ENCODE results near the gene WDR70. TPM values are rescaled to one million over a fixed set of nuclear protein-coding genes. Genes with fewer than 3 reads are reported as not detected.

Gene WDR70
- total RNA-seq, 1 experiment from 2014 or later: 35.0 TPM

DNA sequence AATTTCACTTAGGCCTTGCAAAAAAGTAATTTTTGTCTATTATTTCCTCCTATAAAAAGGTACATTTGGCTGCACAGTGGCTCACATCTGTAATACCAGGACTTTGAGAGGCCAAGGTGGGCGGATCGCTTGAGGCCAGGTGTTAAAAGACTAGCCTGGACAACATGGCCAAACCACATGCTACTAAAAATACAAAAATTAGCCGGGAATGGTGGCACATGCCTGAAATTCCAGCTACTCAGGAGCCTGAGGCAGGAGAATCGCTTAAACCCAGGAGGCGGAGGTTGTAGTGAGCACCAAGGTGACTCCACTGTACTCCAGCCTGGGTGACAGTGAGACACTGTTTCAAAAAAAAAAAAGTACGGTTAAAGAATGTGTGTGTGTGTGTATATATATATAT is 24.0 kb upstream of the WDR70 start (continued):
- TF ChIP-seq, protein P1, sequence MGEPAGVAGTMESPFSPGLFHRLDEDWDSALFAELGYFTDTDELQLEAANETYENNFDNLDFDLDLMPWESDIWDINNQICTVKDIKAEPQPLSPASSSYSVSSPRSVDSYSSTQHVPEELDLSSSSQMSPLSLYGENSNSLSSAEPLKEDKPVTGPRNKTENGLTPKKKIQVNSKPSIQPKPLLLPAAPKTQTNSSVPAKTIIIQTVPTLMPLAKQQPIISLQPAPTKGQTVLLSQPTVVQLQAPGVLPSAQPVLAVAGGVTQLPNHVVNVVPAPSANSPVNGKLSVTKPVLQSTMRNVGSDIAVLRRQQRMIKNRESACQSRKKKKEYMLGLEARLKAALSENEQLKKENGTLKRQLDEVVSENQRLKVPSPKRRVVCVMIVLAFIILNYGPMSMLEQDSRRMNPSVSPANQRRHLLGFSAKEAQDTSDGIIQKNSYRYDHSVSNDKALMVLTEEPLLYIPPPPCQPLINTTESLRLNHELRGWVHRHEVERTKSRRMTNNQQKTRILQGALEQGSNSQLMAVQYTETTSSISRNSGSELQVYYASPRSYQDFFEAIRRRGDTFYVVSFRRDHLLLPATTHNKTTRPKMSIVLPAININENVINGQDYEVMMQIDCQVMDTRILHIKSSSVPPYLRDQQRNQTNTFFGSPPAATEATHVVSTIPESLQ (CRISPR knock-in tag; IDR thresholded peaks at IDR 0.05): no peak
- TF ChIP-seq, protein P2, sequence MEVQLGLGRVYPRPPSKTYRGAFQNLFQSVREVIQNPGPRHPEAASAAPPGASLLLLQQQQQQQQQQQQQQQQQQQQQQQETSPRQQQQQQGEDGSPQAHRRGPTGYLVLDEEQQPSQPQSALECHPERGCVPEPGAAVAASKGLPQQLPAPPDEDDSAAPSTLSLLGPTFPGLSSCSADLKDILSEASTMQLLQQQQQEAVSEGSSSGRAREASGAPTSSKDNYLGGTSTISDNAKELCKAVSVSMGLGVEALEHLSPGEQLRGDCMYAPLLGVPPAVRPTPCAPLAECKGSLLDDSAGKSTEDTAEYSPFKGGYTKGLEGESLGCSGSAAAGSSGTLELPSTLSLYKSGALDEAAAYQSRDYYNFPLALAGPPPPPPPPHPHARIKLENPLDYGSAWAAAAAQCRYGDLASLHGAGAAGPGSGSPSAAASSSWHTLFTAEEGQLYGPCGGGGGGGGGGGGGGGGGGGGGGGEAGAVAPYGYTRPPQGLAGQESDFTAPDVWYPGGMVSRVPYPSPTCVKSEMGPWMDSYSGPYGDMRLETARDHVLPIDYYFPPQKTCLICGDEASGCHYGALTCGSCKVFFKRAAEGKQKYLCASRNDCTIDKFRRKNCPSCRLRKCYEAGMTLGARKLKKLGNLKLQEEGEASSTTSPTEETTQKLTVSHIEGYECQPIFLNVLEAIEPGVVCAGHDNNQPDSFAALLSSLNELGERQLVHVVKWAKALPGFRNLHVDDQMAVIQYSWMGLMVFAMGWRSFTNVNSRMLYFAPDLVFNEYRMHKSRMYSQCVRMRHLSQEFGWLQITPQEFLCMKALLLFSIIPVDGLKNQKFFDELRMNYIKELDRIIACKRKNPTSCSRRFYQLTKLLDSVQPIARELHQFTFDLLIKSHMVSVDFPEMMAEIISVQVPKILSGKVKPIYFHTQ (CRISPR knock-in tag; IDR thresholded peaks at IDR 0.05): no peak
- no peak for TF ChIP-seq TEAD1 (CRISPR knock-in tag; IDR thresholded peaks at IDR 0.05)
- TF ChIP-seq, protein P3, sequence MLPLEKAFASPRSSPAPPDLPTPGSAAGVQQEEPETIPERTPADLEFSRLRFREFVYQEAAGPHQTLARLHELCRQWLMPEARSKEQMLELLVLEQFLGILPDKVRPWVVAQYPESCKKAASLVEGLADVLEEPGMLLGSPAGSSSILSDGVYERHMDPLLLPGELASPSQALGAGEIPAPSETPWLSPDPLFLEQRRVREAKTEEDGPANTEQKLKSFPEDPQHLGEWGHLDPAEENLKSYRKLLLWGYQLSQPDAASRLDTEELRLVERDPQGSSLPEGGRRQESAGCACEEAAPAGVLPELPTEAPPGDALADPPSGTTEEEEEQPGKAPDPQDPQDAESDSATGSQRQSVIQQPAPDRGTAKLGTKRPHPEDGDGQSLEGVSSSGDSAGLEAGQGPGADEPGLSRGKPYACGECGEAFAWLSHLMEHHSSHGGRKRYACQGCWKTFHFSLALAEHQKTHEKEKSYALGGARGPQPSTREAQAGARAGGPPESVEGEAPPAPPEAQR (CRISPR knock-in tag; IDR thresholded peaks at IDR 0.05): no peak
- no peak for TF ChIP-seq EMX1 (CRISPR knock-in tag; IDR thresholded peaks at IDR 0.05)
- TF ChIP-seq, protein P4, sequence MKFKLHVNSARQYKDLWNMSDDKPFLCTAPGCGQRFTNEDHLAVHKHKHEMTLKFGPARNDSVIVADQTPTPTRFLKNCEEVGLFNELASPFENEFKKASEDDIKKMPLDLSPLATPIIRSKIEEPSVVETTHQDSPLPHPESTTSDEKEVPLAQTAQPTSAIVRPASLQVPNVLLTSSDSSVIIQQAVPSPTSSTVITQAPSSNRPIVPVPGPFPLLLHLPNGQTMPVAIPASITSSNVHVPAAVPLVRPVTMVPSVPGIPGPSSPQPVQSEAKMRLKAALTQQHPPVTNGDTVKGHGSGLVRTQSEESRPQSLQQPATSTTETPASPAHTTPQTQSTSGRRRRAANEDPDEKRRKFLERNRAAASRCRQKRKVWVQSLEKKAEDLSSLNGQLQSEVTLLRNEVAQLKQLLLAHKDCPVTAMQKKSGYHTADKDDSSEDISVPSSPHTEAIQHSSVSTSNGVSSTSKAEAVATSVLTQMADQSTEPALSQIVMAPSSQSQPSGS (CRISPR knock-in tag; IDR thresholded peaks at IDR 0.05; ENCODE audit: borderline replicate concordance, low read depth): no peak
- TF ChIP-seq, protein P5, sequence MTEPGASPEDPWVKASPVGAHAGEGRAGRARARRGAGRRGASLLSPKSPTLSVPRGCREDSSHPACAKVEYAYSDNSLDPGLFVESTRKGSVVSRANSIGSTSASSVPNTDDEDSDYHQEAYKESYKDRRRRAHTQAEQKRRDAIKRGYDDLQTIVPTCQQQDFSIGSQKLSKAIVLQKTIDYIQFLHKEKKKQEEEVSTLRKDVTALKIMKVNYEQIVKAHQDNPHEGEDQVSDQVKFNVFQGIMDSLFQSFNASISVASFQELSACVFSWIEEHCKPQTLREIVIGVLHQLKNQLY (CRISPR knock-in tag; IDR thresholded peaks at IDR 0.05): no peak
- no peak for TF ChIP-seq TEAD4 (CRISPR knock-in tag; IDR thresholded peaks at IDR 0.05)
- no peak for TF ChIP-seq ATF1 (CRISPR knock-in tag; IDR thresholded peaks at IDR 0.05)
- TF ChIP-seq ZNF138 (CRISPR knock-in tag; conservative IDR thresholded peaks at IDR 0.05): no peak
- TF ChIP-seq, protein P6, sequence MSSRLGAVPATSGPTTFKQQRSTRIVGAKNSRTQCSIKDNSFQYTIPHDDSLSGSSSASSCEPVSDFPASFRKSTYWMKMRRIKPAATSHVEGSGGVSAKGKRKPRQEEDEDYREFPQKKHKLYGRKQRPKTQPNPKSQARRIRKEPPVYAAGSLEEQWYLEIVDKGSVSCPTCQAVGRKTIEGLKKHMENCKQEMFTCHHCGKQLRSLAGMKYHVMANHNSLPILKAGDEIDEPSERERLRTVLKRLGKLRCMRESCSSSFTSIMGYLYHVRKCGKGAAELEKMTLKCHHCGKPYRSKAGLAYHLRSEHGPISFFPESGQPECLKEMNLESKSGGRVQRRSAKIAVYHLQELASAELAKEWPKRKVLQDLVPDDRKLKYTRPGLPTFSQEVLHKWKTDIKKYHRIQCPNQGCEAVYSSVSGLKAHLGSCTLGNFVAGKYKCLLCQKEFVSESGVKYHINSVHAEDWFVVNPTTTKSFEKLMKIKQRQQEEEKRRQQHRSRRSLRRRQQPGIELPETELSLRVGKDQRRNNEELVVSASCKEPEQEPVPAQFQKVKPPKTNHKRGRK (CRISPR knock-in tag; IDR thresholded peaks at IDR 0.05; ENCODE audit: borderline replicate concordance): no peak

DNA sequence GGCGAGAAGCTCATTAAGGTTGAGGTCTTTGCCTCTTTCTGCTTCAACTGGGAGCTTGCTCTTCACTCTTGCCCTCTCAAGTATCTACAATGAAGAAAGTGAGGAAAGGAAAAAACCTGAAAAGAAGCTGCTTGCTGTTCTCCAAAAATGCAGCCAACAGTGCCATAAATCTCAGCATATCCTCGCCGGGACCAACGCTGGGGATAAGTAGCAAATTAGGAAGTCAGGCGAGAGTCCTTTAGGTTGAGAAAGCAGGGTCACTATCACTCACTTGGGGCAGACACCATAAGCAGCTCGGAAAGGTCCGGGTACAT is 8.6 kb upstream of the WDR70 start:
- ChIA-PET CTCF (interaction anchor here (1.1 to 1.5 kb wide), 3 partner anchors 8 to 466 kb away, joined by 5 to 13 read pairs (median 6); partner anchors contain the start of gene WDR70), POLR2A (interaction anchor here (0.6 to 1.6 kb wide), 4 partner anchors 9 to 211 kb away, joined by 3 to 12 read pairs (median 3); partner anchors contain the start of gene WDR70)
- Mint-ChIP-seq H3K4me1 (peaks cover 20% of the 10 kb centered on the region), H3K4me3 (peak overlapping the region; percentile 98), H3K36me3 (peaks cover 3% of the 10 kb centered on the region; the same call in 1 of the 2 replicates), H3K9me3 (no peaks in the 10 kb centered on the region), H3K27me3 (ENCODE audit: low read depth) (peaks cover 19% of the 10 kb centered on the region), H3K27ac (peak overlapping the region; percentile 96)
- no peak for TF ChIP-seq TEAD4 (CRISPR knock-in tag; IDR thresholded peaks at IDR 0.05)
- TF ChIP-seq, protein P7, sequence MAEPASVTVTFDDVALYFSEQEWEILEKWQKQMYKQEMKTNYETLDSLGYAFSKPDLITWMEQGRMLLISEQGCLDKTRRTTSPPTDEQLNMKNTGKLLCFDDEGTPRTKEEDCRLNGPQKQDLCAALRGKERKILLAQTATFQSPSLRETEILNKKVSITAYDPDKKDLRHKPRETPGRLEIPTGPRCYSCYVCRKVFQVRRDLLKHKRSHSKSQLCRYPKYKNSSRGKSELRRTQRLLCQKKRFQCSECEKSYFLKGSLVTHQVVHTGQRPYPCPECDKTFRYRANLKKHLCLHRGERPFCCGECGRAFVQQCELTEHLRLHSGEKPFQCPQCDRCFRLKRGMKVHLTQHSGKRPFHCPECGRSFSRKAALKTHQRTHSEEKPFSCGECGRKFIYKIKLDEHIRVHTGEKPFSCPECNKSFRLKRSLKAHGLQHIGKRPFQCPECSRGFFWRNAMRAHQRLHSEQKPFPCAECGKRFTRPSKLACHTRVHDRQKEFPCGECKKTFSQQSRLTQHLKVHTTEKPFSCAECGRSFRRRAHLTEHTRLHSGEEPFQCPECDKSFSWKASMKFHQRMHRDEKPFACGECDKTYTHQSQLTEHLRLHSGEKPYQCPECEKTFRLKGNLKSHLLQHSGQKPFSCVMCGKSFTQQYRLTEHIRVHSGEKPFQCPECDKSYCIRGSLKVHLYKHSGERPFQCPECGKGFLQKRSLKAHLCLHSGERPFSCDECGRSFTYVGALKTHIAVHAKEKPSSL (CRISPR knock-in tag; conservative IDR thresholded peaks at IDR 0.05): no peak
- DNase-seq (ENCODE audit: low spot score) (no peak), ATAC-seq (peak; percentile 10; the same call in 1 of the 2 replicates)

Data from WTC11 (cell line).